SK-N-MC (cell line): Measurements from ENCODE around the gene CPAMD8.
"Not testable (repeated sequence)": the region's sequence is repeated elsewhere in the genome, so short reads cannot be mapped to it uniquely, and the experiment has no call there.

Experiments used
- DNase-seq: peaks from one replicate; pipeline ENCODE4 v3.0.0-alpha.2; 2011; ENCODE audit warnings: low read depth, low spot score
- H3K27ac ChIP-seq: fragments of 200-600 bp; sonication (generic); 2 replicates; pipeline ENCODE4 v1.5.1; 2016; ENCODE audit warnings: mixed run types
- H3K36me3 ChIP-seq: fragments of 200-600 bp; sonication (generic); 2 replicates; pipeline ENCODE4 v1.6.1; 2017; ENCODE audit warnings: antibody characterized with exemption, low read length, mixed read lengths; ENCODE audit not compliant: insufficient read depth
- H3K4me3 ChIP-seq: fragments of 200-600 bp; sonication (generic); 2 replicates; pipeline ENCODE4 v1.5.1; 2016
- H3K9ac ChIP-seq: fragments of 200-600 bp; sonication (generic); 2 replicates; pipeline ENCODE4 v1.8.0; 2017; ENCODE audit warnings: mixed run types, mixed read lengths; ENCODE audit not compliant: insufficient read length
- H3K9me3 ChIP-seq: fragments of 200-600 bp; sonication (generic); 2 replicates; pipeline ENCODE4 v1.6.1; 2017; ENCODE audit warnings: low read depth, mild to moderate bottlenecking, antibody characterized with exemption, low read length, moderate library complexity, mixed read lengths
- EZH2 ChIP-seq: fragments of 200-600 bp; sonication (generic); IDR thresholded peaks from one replicate; pipeline ENCODE4 v1.6.1; 2017; ENCODE audit warnings: antibody characterized with exemption
- FOXP2 ChIP-seq: optimal IDR thresholded peaks from 2 replicates; pipeline ENCODE3; 2011; ENCODE audit warnings: mild to moderate bottlenecking, moderate library complexity; ENCODE audit not compliant: insufficient read depth; ENCODE audit errors: extremely low read length, control extremely low read depth
- POLR2AphosphoS5 ChIP-seq: IDR thresholded peaks from 2 replicates; pipeline ENCODE4 v1.6.1; 2012; ENCODE audit warnings: mild to moderate bottlenecking, low read depth, low read length, borderline replicate concordance

The CPAMD8 gene

GRCh38 chr19:16942583-16942982, 84.0 kb downstream of the CPAMD8 start:
- TF ChIP-seq POLR2AphosphoS5 (no peak), EZH2 (no peak), FOXP2 (no peak)
- Histone ChIP-seq H3K27ac (no peak overlapping the region), H3K9ac (no peak overlapping the region), H3K4me3 (no peak overlapping the region), H3K9me3 (no peaks in the 10 kb centered on the region), H3K36me3 (no peaks in the 10 kb centered on the region)
- no peak for DNase-seq

- no peak for DNase-seq
- no peak for TF ChIP-seq EZH2
- no peak for TF ChIP-seq FOXP2
- no peak for TF ChIP-seq POLR2AphosphoS5
- H3K9me3 ChIP-seq: no peaks in the 10 kb centered on the region
- no peak overlapping the region for H3K9ac ChIP-seq
- H3K27ac ChIP-seq: no peak overlapping the region
- no peak overlapping the region for H3K4me3 ChIP-seq
- no peaks in the 10 kb centered on the region for H3K36me3 ChIP-seq
These were observed 86.0 kb downstream of the CPAMD8 start for GRCh38 chr19:16940626-16941025.

- not testable (repeated sequence) for DNase-seq, H3K4me3 ChIP-seq, H3K9ac ChIP-seq, H3K36me3 ChIP-seq, H3K9me3 ChIP-seq, H3K27ac ChIP-seq
These were observed 86.5 kb downstream of the CPAMD8 start for GRCh38 chr19:16940063-16940462.

DNA sequence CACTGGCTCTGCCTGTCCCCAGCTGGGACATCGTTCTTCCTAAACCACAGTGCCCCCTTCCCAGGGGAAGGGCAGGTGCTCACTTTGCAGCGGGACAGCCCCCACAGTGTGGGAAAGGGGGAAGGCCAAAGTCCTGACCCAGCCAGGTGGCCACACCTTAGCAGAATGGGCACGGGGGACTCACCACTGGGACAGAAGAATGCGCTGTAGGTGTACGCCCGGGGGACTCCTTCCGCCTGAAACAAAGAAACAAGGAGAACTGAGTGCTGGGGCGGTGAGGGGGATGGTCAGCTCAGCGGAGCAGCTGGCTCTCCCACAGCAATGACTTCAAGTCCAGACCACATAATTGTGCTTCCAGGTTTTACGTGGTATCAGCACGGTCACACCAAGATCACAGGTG, 88.4 kb downstream of the CPAMD8 start:
- Histone ChIP-seq H3K9ac (no peak overlapping the region), H3K9me3 (0 out of 2 replicates have a peak, but pooled peaks cover 11% of the 10 kb centered on the region), H3K36me3 (no peaks in the 10 kb centered on the region), H3K4me3 (no peak overlapping the region), H3K27ac (no peak overlapping the region)
- no peak for DNase-seq
- TF ChIP-seq POLR2AphosphoS5 (no peak), FOXP2 (no peak), EZH2 (no peak)

DNA sequence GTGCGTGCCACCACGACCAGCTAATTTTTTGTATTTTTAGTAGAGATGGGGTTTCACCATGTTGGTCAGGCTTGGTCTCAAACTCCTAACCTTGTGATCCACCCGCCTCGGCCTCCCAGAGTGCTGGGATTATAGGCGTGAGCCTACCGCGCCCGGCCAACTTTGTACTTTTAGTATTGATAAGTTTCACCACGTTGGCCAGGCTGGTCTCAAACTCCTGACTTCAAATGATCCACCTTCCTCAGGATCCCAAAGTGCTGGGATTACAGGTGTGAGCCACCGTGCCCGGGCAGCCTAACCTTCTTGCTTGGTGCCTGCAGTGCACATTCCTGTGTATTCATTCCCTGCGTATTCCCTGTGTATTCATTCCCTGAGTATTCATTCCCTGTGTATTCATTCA, 88.8 kb downstream of the CPAMD8 start:
- not testable (repeated sequence) for H3K4me3 ChIP-seq, H3K9ac ChIP-seq, H3K27ac ChIP-seq, H3K36me3 ChIP-seq, DNase-seq
- H3K9me3 ChIP-seq: 0 out of 2 replicates have a peak, but pooled peaks cover 11% of the 10 kb centered on the region

DNA sequence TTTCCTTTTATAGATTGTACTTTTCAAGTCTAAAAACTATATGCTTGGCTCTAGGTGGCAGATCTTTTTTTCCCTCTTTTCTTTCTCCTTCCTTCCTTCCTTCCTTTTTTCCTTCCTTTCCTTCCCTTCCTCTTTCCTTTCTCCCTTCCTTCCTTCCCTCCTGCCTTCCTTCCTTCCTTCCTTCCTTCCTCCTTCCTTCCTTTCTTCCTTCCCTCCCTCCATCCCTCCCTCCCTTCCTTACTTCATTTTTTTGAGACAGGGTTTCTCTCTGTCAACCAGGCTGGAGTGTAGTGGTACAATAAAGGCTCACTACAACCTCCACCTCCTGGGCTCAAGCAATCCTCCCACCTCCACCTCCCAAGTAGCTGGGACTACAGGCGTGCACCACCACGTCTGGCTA, 89.7 kb downstream of the CPAMD8 start:
- no peak overlapping the region for H3K4me3 ChIP-seq
- DNase-seq: no peak
- no peaks in the 10 kb centered on the region for H3K36me3 ChIP-seq
- H3K9ac ChIP-seq: no peak overlapping the region
- H3K27ac ChIP-seq: no peak overlapping the region
- no peak for TF ChIP-seq EZH2
- no peak for TF ChIP-seq POLR2AphosphoS5
- 0 out of 2 replicates have a peak, but pooled peaks cover 11% of the 10 kb centered on the region for H3K9me3 ChIP-seq

DNA sequence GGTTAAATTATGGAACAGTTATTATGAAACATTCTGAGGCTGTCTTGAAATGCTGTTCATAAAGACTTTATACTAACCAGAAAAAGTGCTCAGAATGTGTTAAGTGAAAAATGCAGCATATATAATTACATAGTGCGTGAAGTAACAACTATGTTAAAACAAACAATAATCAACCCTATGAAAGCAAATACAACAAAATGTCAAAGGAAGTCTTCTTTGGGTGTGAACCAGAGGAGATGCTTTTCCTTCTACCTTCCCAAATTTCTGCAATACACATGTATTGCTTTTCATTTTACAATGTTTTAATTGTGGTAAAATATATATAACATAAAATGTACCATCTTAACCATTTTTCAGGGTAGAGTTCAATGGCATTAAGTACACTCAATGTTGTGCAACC, 92.1 kb downstream of the CPAMD8 start:
- H3K27ac ChIP-seq: no peak overlapping the region
- 0 out of 2 replicates have a peak, but pooled peaks cover 11% of the 10 kb centered on the region for H3K9me3 ChIP-seq
- TF ChIP-seq EZH2: no peak
- no peak overlapping the region for H3K9ac ChIP-seq
- H3K36me3 ChIP-seq: no peaks in the 10 kb centered on the region
- no peak overlapping the region for H3K4me3 ChIP-seq
- DNase-seq: no peak

DNA sequence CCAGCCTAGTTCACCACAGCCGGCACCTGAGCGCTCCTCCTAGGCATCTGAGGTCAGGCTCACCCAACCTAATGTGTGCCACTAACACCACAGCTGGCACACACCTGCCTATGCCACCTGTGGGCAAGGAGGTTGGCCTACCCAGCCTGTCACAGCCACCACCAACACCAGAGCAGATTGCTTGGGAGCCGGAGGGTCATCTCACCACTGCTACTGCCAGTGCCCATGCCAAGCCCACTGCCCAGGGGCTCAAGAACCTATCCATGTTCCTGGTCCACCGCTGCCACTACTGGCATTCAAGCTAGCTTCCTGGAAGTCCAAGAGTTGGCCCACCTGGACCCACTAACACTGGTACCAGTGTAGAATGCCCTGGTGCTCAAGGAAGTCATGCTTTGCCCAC, 95.3 kb downstream of the CPAMD8 start:
- TF ChIP-seq EZH2: no peak
- TF ChIP-seq POLR2AphosphoS5: no peak
- no peak for TF ChIP-seq FOXP2
- no peaks in the 10 kb centered on the region for H3K36me3 ChIP-seq
- DNase-seq: no peak

DNA sequence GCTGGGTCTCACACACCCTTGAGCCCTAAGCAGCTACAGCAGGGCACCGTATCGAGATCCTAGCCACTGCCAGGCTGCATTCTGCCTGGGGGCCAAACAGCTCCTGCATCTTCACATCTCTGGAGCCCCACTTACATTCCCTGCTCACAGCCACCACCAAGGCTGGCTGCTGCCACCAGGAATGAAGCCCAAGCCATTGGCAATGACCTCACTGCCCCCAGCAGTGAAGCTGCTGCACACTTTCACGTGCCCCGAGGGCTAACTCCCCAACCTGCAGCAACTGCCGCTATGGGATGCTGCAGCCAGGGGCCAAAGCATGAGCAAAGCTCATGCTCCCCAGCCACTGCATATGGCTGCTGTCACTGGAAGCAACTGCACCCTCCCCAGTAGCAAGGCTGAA, 95.9 kb downstream of the CPAMD8 start:
- no peak for TF ChIP-seq POLR2AphosphoS5
- TF ChIP-seq EZH2: no peak
- TF ChIP-seq FOXP2: no peak
- 0 out of 2 replicates have a peak, but pooled peaks cover 11% of the 10 kb centered on the region for H3K9me3 ChIP-seq
- no peak for DNase-seq
- no peak overlapping the region for H3K4me3 ChIP-seq
- H3K36me3 ChIP-seq: no peaks in the 10 kb centered on the region
- no peak overlapping the region for H3K9ac ChIP-seq
- no peak overlapping the region for H3K27ac ChIP-seq

More for the DNA sequence above, 95.3 kb downstream of the CPAMD8 start:
- H3K4me3 ChIP-seq: no peak overlapping the region
- no peak overlapping the region for H3K9ac ChIP-seq
- H3K27ac ChIP-seq: no peak overlapping the region
- H3K9me3 ChIP-seq: 0 out of 2 replicates have a peak, but pooled peaks cover 11% of the 10 kb centered on the region

DNA sequence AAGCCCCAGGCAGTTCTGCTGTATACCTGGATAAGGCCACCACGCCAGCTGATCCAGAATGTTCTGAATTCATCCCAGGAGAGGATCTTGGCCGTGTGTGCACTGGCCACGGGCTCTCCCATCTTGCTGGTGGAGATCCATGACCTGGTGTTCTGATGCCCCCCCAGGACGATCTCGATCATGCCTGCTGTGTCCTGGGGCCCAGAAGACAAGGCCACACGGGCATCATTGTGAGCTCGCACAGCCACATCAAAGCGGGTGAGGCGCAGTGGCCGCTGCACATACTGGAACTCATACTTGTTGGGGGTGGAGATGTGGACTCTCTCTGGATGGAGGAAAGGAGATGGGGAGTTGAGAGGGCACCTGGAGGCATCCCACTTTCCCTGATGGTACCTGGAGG, 97.7 kb downstream of the CPAMD8 start:
- H3K9ac ChIP-seq: no peak overlapping the region
- no peak overlapping the region for H3K27ac ChIP-seq
- H3K4me3 ChIP-seq: no peak overlapping the region
- DNase-seq: no peak
- TF ChIP-seq FOXP2: no peak
- TF ChIP-seq POLR2AphosphoS5: no peak
- TF ChIP-seq EZH2: no peak
- H3K9me3 ChIP-seq: 0 out of 2 replicates have a peak, but pooled peaks cover 2% of the 10 kb centered on the region
- no peaks in the 10 kb centered on the region for H3K36me3 ChIP-seq
